Measurements from ENCODE around the gene SPATA31D1. TPM values are rescaled to one million over a fixed set of nuclear protein-coding genes. Genes with fewer than 3 reads are reported as not detected.
A peak's percentile ranks its signal among the peaks of the same experiment; 100 is the strongest.

SPATA31D1 gene
- total and polyA plus RNA-seq, 2 experiments from 2014 or later: not detected

GRCh38 chr9:81974764-81975163 lies 13.8 kb upstream of the SPATA31D1 start:
- Histone ChIP-seq H3K4me2 (ENCODE audit: unreplicated experiment) (no peak overlapping the region), H3K4me3 (no peak overlapping the region), H3K79me2 (ENCODE audit: insufficient read depth) (no peaks in the 10 kb centered on the region), H3K27me3 (replicated peaks; ENCODE audit: insufficient read depth) (no peaks in the 10 kb centered on the region; the same call in 1 of the 2 replicates), H2AFZ (no peak overlapping the region), H3K4me1 (ENCODE audit: insufficient read depth) (peaks cover 6% of the 10 kb centered on the region; the same call in 1 of the 2 replicates), H3K9me3 (ENCODE audit: low read depth) (no peaks in the 10 kb centered on the region), H3K27ac (no peak overlapping the region), H3F3A (ENCODE audit: insufficient read depth) (no peaks in the 10 kb centered on the region), H3K9ac (no peak overlapping the region), H3K9me2 (ENCODE audit: insufficient read depth) (no peaks in the 10 kb centered on the region), H3K36me3 (ENCODE audit: low read depth) (no peaks in the 10 kb centered on the region), H4K20me1 (ENCODE audit: insufficient read depth) (no peaks in the 10 kb centered on the region)
- DNase-seq: no peak
- in situ Hi-C loops (cut with MboI): no loop called here
- TF ChIP-seq EZH2phosphoT487 (IDR thresholded peaks at IDR 0.05; ENCODE audit: insufficient read depth, low read depth) (no peak), EZH2 (IDR thresholded peaks at IDR 0.05; ENCODE audit: insufficient read depth, poor library complexity, severe bottlenecking) (no peak)
- WGBS, 2 experiments (ENCODE audit: low coverage in 1 of 2, low lambda C conversion rate in 2 of 2, missing lambda C conversion rate in 2 of 2): 28 to 37% methylated on average over 5 of the region's 5 CpGs

GRCh38 chr9:81976351-81976750 lies 12.2 kb upstream of the SPATA31D1 start:
- Histone ChIP-seq H3K9ac (no peak overlapping the region), H3K36me3 (ENCODE audit: low read depth) (no peaks in the 10 kb centered on the region), H3K9me2 (ENCODE audit: insufficient read depth) (no peaks in the 10 kb centered on the region), H3K4me2 (ENCODE audit: unreplicated experiment) (no peak overlapping the region), H3K9me3 (ENCODE audit: low read depth) (no peaks in the 10 kb centered on the region), H2AFZ (no peak overlapping the region), H3K4me3 (no peak overlapping the region), H4K20me1 (ENCODE audit: insufficient read depth) (no peaks in the 10 kb centered on the region), H3K27ac (no peak overlapping the region), H3K27me3 (replicated peaks; ENCODE audit: insufficient read depth) (no peaks in the 10 kb centered on the region; the same call in 1 of the 2 replicates), H3F3A (ENCODE audit: insufficient read depth) (0 out of 2 replicates have a peak, but pooled peaks cover 9% of the 10 kb centered on the region), H3K4me1 (ENCODE audit: insufficient read depth) (peaks cover 19% of the 10 kb centered on the region), H3K79me2 (ENCODE audit: insufficient read depth) (no peaks in the 10 kb centered on the region)
- WGBS, 2 experiments (ENCODE audit: low coverage in 1 of 2, low lambda C conversion rate in 2 of 2, missing lambda C conversion rate in 2 of 2): 59 to 65% methylated on average over 10 to 11 of the region's 11 CpGs
- in situ Hi-C loops (cut with MboI): no loop called here
- TF ChIP-seq EZH2phosphoT487 (IDR thresholded peaks at IDR 0.05; ENCODE audit: insufficient read depth, low read depth) (no peak), EZH2 (IDR thresholded peaks at IDR 0.05; ENCODE audit: insufficient read depth, poor library complexity, severe bottlenecking) (no peak)
- no peak for DNase-seq

GRCh38 chr9:81979196-81979595 lies 9.4 kb upstream of the SPATA31D1 start:
- Histone ChIP-seq H3K27ac (no peak overlapping the region), H2AFZ (no peak overlapping the region), H3K4me2 (ENCODE audit: unreplicated experiment) (no peak overlapping the region), H4K20me1 (ENCODE audit: insufficient read depth) (no peaks in the 10 kb centered on the region), H3K79me2 (ENCODE audit: insufficient read depth) (no peaks in the 10 kb centered on the region), H3K9me2 (ENCODE audit: insufficient read depth) (no peaks in the 10 kb centered on the region), H3K4me1 (ENCODE audit: insufficient read depth) (peaks cover 19% of the 10 kb centered on the region), H3K36me3 (ENCODE audit: low read depth) (no peaks in the 10 kb centered on the region), H3K27me3 (replicated peaks; ENCODE audit: insufficient read depth) (no peaks in the 10 kb centered on the region), H3K9ac (no peak overlapping the region), H3K9me3 (ENCODE audit: low read depth) (no peaks in the 10 kb centered on the region), H3F3A (ENCODE audit: insufficient read depth) (0 out of 2 replicates have a peak, but pooled peaks cover 9% of the 10 kb centered on the region), H3K4me3 (no peak overlapping the region)
- 71 to 74% methylated on average over 2 of the region's 2 CpGs for WGBS, 2 experiments (ENCODE audit: low coverage in 1 of 2, low lambda C conversion rate in 2 of 2, missing lambda C conversion rate in 2 of 2)
- in situ Hi-C loops (cut with MboI): no loop called here
- TF ChIP-seq EZH2phosphoT487 (IDR thresholded peaks at IDR 0.05; ENCODE audit: insufficient read depth, low read depth) (no peak), EZH2 (IDR thresholded peaks at IDR 0.05; ENCODE audit: insufficient read depth, poor library complexity, severe bottlenecking) (no peak)
- no peak for DNase-seq

GRCh38 chr9:81980568-81980967 lies 8.0 kb upstream of the SPATA31D1 start:
- DNase-seq: peak; percentile 49
- no peaks in the 10 kb centered on the region for H3K36me3 ChIP-seq (ENCODE audit: low read depth)
- 0 out of 2 replicates have a peak, but pooled peaks cover 9% of the 10 kb centered on the region for H3F3A ChIP-seq (ENCODE audit: insufficient read depth)
- in situ Hi-C loops (cut with MboI): no loop called here
- H2AFZ ChIP-seq: no peak overlapping the region
- no peaks in the 10 kb centered on the region for H3K9me2 ChIP-seq (ENCODE audit: insufficient read depth)
- H3K79me2 ChIP-seq (ENCODE audit: insufficient read depth): no peaks in the 10 kb centered on the region
- no peaks in the 10 kb centered on the region for H3K27me3 ChIP-seq (replicated peaks; ENCODE audit: insufficient read depth)
- peak overlapping the region; percentile 28 for H3K4me2 ChIP-seq (ENCODE audit: unreplicated experiment)
- TF ChIP-seq EZH2phosphoT487 (IDR thresholded peaks at IDR 0.05; ENCODE audit: insufficient read depth, low read depth) (no peak), EZH2 (IDR thresholded peaks at IDR 0.05; ENCODE audit: insufficient read depth, poor library complexity, severe bottlenecking) (no peak)
- no peaks in the 10 kb centered on the region for H4K20me1 ChIP-seq (ENCODE audit: insufficient read depth)
- no peaks in the 10 kb centered on the region for H3K9me3 ChIP-seq (ENCODE audit: low read depth)
- H3K27ac ChIP-seq: no peak overlapping the region
- H3K4me3 ChIP-seq: no peak overlapping the region
- H3K9ac ChIP-seq: no peak overlapping the region
- peaks cover 24% of the 10 kb centered on the region for H3K4me1 ChIP-seq (ENCODE audit: insufficient read depth)

GRCh38 chr9:81981883-81982282 lies 6.7 kb upstream of the SPATA31D1 start:
- H3K4me2 ChIP-seq (ENCODE audit: unreplicated experiment): no peak overlapping the region
- H3K27ac ChIP-seq: no peak overlapping the region
- H3F3A ChIP-seq (ENCODE audit: insufficient read depth): 0 out of 2 replicates have a peak, but pooled peaks cover 9% of the 10 kb centered on the region
- H3K36me3 ChIP-seq (ENCODE audit: low read depth): no peaks in the 10 kb centered on the region
- no peak overlapping the region for H3K9ac ChIP-seq
- H3K4me1 ChIP-seq (ENCODE audit: insufficient read depth): peaks cover 24% of the 10 kb centered on the region
- no peak for DNase-seq
- H4K20me1 ChIP-seq (ENCODE audit: insufficient read depth): no peaks in the 10 kb centered on the region
- WGBS, 2 experiments (ENCODE audit: low coverage in 1 of 2, low lambda C conversion rate in 2 of 2, missing lambda C conversion rate in 2 of 2): 79 to 85% methylated on average over 4 of the region's 4 CpGs
- H3K9me3 ChIP-seq (ENCODE audit: low read depth): no peaks in the 10 kb centered on the region
- TF ChIP-seq EZH2 (IDR thresholded peaks at IDR 0.05; ENCODE audit: insufficient read depth, poor library complexity, severe bottlenecking) (no peak), EZH2phosphoT487 (IDR thresholded peaks at IDR 0.05; ENCODE audit: insufficient read depth, low read depth) (no peak)
- in situ Hi-C loops (cut with MboI): no loop called here
- no peaks in the 10 kb centered on the region for H3K79me2 ChIP-seq (ENCODE audit: insufficient read depth)
- H2AFZ ChIP-seq: no peak overlapping the region
- H3K4me3 ChIP-seq: no peak overlapping the region
- no peaks in the 10 kb centered on the region for H3K27me3 ChIP-seq (replicated peaks; ENCODE audit: insufficient read depth)
- no peaks in the 10 kb centered on the region for H3K9me2 ChIP-seq (ENCODE audit: insufficient read depth)
